Thymus (tissue), 11 donors: ENCODE data around the gene RAD51B. TPM values are rescaled to one million over a fixed set of nuclear protein-coding genes. Genes with fewer than 3 reads are reported as not detected.
"Not testable (repeated sequence)": the region's sequence is repeated elsewhere in the genome, so short reads cannot be mapped to it uniquely, and the experiment has no call there.

Experiments
- DNase-seq, 9 donors: peaks; one replicate each; pipeline ENCODE4 v3.0.0-alpha.2; 2013; ENCODE audit warnings: low spot score in 9 of 9, low read depth in 6 of 9, missing footprints in 1 of 9
- H3K27ac ChIP-seq, 2 donors: one replicate each; pipeline ENCODE4 v1.5.1; 2013; ENCODE audit warnings: control low read depth in 1 of 2, low read depth in 1 of 2, low read length in 1 of 2, mild to moderate bottlenecking in 1 of 2, moderate library complexity in 1 of 2
- H3K27me3 ChIP-seq, 2 donors: one replicate each; pipeline ENCODE4 v1.5.1; 2013; ENCODE audit warnings: low read length in 1 of 2; ENCODE audit not compliant: control insufficient read depth in 2 of 2, insufficient read depth in 1 of 2
- H3K36me3 ChIP-seq, 2 donors: one replicate each; pipeline ENCODE4 v1.5.1; 2013; ENCODE audit warnings: low read length in 1 of 2, mild to moderate bottlenecking in 1 of 2, moderate library complexity in 1 of 2; ENCODE audit not compliant: control insufficient read depth in 2 of 2, insufficient read depth in 2 of 2
- H3K4me1 ChIP-seq, 2 donors: one replicate each; pipeline ENCODE4 v1.5.1; 2013; ENCODE audit warnings: low read length in 2 of 2; ENCODE audit not compliant: control insufficient read depth in 2 of 2, insufficient read depth in 2 of 2
- H3K4me3 ChIP-seq, 2 donors: one replicate each; pipeline ENCODE4 v1.5.1; 2013; ENCODE audit warnings: low read length in 2 of 2, control low read depth in 1 of 2, mild to moderate bottlenecking in 1 of 2
- H3K9me3 ChIP-seq, 2 donors: one replicate each; pipeline ENCODE4 v1.5.1; 2013; ENCODE audit warnings: low read length in 1 of 2, mild to moderate bottlenecking in 1 of 2; ENCODE audit not compliant: control insufficient read depth in 2 of 2, insufficient read depth in 1 of 2
- WGBS: extraction: QIAGEN DNeasy Blood & Tissue Kit; methylation state at CpG from one replicate; pipeline ENCODE4 v1.1.7; 2013; 5-methylcytosine and 5-hydroxymethylcytosine counted together
- polyA plus RNA-seq: library from polyadenylated mRNA; stranded (reverse); fragments of 200-250 nt; gene quantifications from one replicate; pipeline ENCODE4 v1.2.3, GENCODE V29; 2013
- total RNA-seq: library from RNA; stranded (reverse); fragments of 120-200 nt; gene quantifications from one replicate; pipeline ENCODE4 v1.2.4, GENCODE V29; 2013
- donor health status: healthy.

The RAD51B gene
- total and polyA plus RNA-seq, 2 donors, result 7.8 to 17.8 TPM

- Histone ChIP-seq H3K36me3 (no peaks in the 10 kb centered on the region), H3K27ac (no peak overlapping the region), H3K27me3 (no peaks in the 10 kb centered on the region), H3K4me3 (no peak overlapping the region), H3K9me3 (no peaks in the 10 kb centered on the region), H3K4me1 (peaks cover 0 to 16% of the 10 kb centered on the region in 2 donors)
- peak in 1 of 9 donors; percentile 33 for DNase-seq
- 36% methylated on average over 4 of the region's 4 CpGs for WGBS
Observed at GRCh38 chr14:68757618-68758081, 938.1 kb downstream of the RAD51B start.

- DNase-seq, result no peak
- Histone ChIP-seq H3K4me1 (peaks cover 0 to 18% of the 10 kb centered on the region in 2 donors), H3K4me3 (no peak overlapping the region), H3K36me3 (no peaks in the 10 kb centered on the region), H3K27me3 (no peaks in the 10 kb centered on the region), H3K9me3 (no peaks in the 10 kb centered on the region), H3K27ac (no peak overlapping the region)
- WGBS, result 97% methylated on average over 3 of the region's 3 CpGs
Observed at GRCh38 chr14:68758301-68758700, 938.7 kb downstream of the RAD51B start.

GRCh38 chr14:68759017-68759560, 939.5 kb downstream of the RAD51B start:
- H3K4me1 ChIP-seq, result peaks cover 0 to 18% of the 10 kb centered on the region in 2 donors
- 98% methylated on average over 8 of the region's 8 CpGs for WGBS

GRCh38 chr14:68759937-68760336, 940.4 kb downstream of the RAD51B start:
- Histone ChIP-seq H3K27ac (no peak overlapping the region), H3K9me3 (no peaks in the 10 kb centered on the region), H3K27me3 (no peaks in the 10 kb centered on the region), H3K36me3 (no peaks in the 10 kb centered on the region), H3K4me1 (peaks cover 0 to 18% of the 10 kb centered on the region in 2 donors), H3K4me3 (no peak overlapping the region)
- 82% methylated on average over 5 of the region's 5 CpGs for WGBS
- DNase-seq, result no peak

More at GRCh38 chr14:68759017-68759560, 939.5 kb downstream of the RAD51B start:
- H3K9me3 ChIP-seq, result no peaks in the 10 kb centered on the region
- no peaks in the 10 kb centered on the region for H3K36me3 ChIP-seq
- no peak overlapping the region for H3K4me3 ChIP-seq
- no peak for DNase-seq
- H3K27ac ChIP-seq, result no peak overlapping the region
- no peaks in the 10 kb centered on the region for H3K27me3 ChIP-seq

GRCh38 chr14:68760761-68761160, 941.2 kb downstream of the RAD51B start:
- H3K9me3 ChIP-seq, result no peaks in the 10 kb centered on the region
- peaks cover 0 to 18% of the 10 kb centered on the region in 2 donors for H3K4me1 ChIP-seq
- no peak overlapping the region for H3K4me3 ChIP-seq
- no peak for DNase-seq
- H3K27ac ChIP-seq, result no peak overlapping the region
- H3K27me3 ChIP-seq, result no peaks in the 10 kb centered on the region
- H3K36me3 ChIP-seq, result no peaks in the 10 kb centered on the region
- WGBS, result 98% methylated on average over 2 of the region's 2 CpGs

GRCh38 chr14:68761391-68761790, 941.8 kb downstream of the RAD51B start:
- Histone ChIP-seq H3K27me3 (no peaks in the 10 kb centered on the region), H3K4me3 (no peak overlapping the region), H3K9me3 (no peaks in the 10 kb centered on the region), H3K4me1 (peaks cover 0 to 18% of the 10 kb centered on the region in 2 donors), H3K36me3 (no peaks in the 10 kb centered on the region), H3K27ac (no peak overlapping the region)
- DNase-seq, result no peak
- 98% methylated on average over 1 of the region's 1 CpG for WGBS

GRCh38 chr14:68762953-68763764, 943.6 kb downstream of the RAD51B start:
- no peak overlapping the region for H3K4me3 ChIP-seq
- 83% methylated on average over 11 of the region's 11 CpGs for WGBS
- H3K9me3 ChIP-seq, result no peaks in the 10 kb centered on the region
- DNase-seq, result no peak
- peaks cover 0 to 11% of the 10 kb centered on the region in 2 donors for H3K4me1 ChIP-seq
- no peaks in the 10 kb centered on the region for H3K27me3 ChIP-seq
- no peak overlapping the region for H3K27ac ChIP-seq
- H3K36me3 ChIP-seq, result no peaks in the 10 kb centered on the region

GRCh38 chr14:68763843-68764242, 944.3 kb downstream of the RAD51B start:
- not testable (repeated sequence) for H3K36me3 ChIP-seq, DNase-seq, H3K4me1 ChIP-seq, H3K27me3 ChIP-seq, H3K4me3 ChIP-seq, H3K27ac ChIP-seq, H3K9me3 ChIP-seq
- WGBS, result 97% methylated on average over 4 of the region's 4 CpGs
